ENCODE measurements around the gene RUNDC3A.
"Not testable (repeated sequence)": the region's sequence is repeated elsewhere in the genome, so short reads cannot be mapped to it uniquely, and the experiment has no call there.

RUNDC3A gene

DNA sequence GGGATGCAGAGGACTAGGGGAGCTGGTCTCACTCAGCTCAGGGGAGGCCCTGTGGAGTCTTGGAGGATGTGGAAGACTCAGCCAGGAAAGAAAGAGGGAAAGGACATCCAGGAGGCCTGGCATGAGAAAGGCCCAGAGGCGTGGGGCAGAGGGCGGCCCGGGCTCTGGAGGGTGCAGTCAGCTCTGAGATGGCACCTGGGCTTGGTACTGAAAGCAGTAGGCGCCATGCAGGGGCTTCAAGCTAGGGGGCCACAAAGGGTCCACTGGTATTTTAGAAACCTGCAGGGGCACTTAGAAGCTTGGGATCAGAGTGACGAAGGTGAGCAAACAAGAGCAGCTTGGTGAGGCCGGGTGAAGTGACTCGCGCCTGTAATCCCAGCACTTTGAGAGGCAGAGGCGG lies 49.7 kb downstream of the RUNDC3A start:
- DNase-seq (ENCODE audit: low read depth in 2 of 3, low spot score in 2 of 3), result no peak

GRCh38 chr17:44359006-44359405 lies 50.6 kb downstream of the RUNDC3A start:
- no peak for DNase-seq (ENCODE audit: low read depth in 2 of 3, low spot score in 2 of 3)

GRCh38 chr17:44359458-44360143 lies 51.2 kb downstream of the RUNDC3A start:
- DNase-seq (ENCODE audit: low read depth in 2 of 3, low spot score in 2 of 3), result no peak

DNA sequence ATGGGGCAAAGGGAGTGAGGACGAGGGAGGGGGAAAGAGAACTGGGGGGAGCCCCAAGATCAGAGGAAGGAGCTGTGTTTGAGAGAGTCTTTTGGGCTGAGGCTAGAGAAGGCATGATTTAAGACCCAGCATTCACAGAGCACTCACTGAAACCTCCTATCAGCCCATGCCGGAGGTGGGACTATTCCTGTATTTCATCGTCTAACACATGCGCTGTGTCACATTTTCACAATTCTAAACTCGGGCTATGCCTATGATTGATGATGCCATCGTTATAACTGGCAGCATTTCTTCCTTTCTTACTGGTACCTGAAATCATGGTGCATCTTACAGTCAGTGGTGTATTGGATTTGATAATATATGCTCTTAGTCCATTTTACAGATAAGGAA lies 51.7 kb downstream of the RUNDC3A start:
- no peak for DNase-seq (ENCODE audit: low read depth in 2 of 3, low spot score in 2 of 3)

GRCh38 chr17:44360826-44361225 lies 52.4 kb downstream of the RUNDC3A start:
- no peak for DNase-seq (ENCODE audit: low read depth in 2 of 3, low spot score in 2 of 3)

DNA sequence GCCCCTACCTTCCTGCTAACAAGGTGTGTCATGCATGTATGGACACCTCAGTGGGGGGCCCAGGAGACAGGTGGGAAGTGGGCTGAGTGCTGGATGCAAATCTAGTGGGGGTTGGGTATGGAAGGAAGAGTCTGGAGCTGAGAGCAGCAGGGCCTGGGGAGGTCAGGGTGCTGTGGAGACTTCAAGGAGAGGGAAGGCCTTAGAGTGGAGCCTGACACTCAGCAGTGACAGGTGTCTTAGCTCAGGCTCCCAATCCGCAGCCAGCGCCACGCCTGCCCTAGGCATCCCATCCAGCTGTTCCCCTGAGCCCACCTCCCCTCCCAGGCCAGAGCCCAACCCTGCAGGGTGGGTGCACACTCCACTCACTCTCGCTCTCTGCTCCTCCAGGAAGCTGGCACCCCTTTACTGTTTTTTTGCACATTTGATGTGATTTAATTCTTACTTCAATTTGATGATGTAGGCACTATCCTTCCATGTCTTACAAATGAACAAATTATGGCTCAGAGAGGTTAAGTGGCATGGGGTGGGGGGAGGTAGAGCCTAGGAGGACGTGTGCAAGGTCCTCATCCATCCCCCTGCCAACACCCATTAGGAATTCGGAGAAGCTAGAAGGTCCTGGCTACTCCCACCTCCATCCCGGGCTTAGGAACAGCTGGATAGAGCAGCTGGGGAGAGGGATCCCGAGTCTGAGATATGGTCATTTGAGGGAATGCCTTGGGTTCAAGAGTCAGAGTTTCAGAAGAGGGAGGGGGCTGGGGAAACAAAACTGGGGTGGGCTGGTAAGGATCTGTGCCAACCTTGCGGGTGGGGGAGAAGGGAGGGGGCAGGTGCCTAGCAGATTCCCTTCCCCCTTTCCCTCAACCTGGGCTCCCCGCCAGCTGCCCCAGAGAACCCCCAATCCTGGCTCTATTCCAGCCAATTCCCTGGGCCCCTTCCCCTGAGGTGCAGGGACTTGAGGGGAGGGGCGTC lies 53.2 kb downstream of the RUNDC3A start:
- no peak for DNase-seq (ENCODE audit: low read depth in 2 of 3, low spot score in 2 of 3)

GRCh38 chr17:44362459-44362948 lies 54.1 kb downstream of the RUNDC3A start:
- no peak for DNase-seq (ENCODE audit: low read depth in 2 of 3, low spot score in 2 of 3)

DNA sequence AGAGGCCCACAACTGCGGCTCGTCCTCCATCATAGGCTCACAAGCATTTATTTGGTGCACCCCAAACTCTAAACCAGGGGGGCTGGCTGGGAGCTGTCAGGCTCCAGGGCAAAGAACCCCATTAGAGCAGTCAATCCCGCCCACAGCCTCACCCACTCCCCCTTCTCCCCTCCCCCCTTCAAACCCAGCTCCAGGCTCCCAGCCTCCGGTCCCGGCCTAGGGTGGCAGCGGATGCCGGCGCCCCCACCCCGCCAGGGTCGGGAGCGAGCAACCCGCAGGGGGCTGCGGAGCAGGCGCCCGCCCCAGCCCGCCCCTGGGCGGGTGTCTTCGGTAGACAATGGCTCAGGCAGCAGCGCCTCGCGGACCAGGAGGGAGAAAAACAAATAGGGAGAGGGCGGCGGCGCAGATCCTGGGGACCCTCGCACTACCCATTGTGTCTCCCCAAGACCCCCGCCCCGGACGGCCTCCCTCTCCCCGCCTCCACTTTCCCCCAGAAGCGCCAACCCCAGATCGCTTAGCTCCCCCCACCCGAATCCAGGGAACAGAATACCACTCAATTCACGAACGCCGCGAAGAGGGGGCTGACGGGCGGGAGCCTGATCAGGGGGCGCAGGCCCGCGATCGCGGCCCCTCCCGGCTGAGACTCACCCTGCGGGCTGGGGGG lies 54.7 kb downstream of the RUNDC3A start:
- DNase-seq (ENCODE audit: low read depth in 2 of 3, low spot score in 2 of 3), result no peak

- peak in 1 of 3 experiments; percentile 37 for DNase-seq (ENCODE audit: low read depth in 2 of 3, low spot score in 2 of 3)
Measured at GRCh38 chr17:44363613-44364159, 55.3 kb downstream of the RUNDC3A start, which contains the start of gene FAM171A2. Gene FAM171A2 (minus strand): TSS chr17:44363853. CDS start chr17:44363714, 139 bp downstream.

- not testable (repeated sequence) for DNase-seq (ENCODE audit: low read depth in 2 of 3, low spot score in 2 of 3)
Measured at GRCh38 chr17:44365051-44365450, 56.6 kb downstream of the RUNDC3A start.

DNA sequence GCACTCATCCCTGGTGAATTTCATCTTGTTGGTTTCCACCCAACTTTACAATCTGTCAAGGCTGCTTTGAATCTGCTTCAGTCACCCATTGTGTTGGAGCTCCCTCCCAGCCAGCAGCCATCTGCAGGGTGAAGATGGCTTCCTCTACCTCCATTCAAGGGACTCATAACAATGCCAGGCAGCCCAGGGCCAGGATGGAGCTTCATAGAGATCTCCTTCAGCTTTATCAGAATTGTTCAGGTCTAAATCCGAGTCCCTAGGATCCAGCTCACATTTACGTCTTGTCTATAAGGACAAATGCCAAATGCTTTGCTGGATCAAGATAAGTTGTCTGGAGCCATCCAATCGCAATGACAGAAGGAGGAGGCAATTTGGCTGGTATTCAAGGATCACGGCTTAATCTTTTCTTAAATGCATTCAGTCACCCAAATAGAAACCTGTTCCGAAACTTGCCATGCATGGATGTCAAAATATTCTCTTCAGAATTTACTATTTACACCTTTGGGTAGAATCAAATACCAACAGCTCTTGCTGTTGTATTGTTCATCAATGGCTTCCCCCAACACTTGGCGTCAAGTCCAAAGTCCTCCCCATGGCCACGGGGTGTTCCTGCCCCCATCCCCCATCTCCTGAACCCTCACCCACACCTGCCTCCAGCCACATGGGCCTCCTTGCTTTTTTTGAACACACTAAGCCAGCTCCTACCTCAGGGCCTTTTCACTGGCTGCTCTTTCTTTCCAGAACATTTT lies 59.0 kb downstream of the RUNDC3A start:
- no peak for DNase-seq (ENCODE audit: low read depth in 2 of 3, low spot score in 2 of 3)
